Activated CD8-positive, alpha-beta memory T cell treated with anti-CD3 and anti-CD28 coated beads, Interleukin-2, amount 50 U/mL, for 1 hour (primary cell): Measurements from ENCODE around the gene CLCN7.

Experiments used
- DNase-seq: peaks from one replicate; pipeline ENCODE4 v3.0.0-alpha.2; 2020; ENCODE audit errors: extremely low read depth

The CLCN7 gene

GRCh38 chr16:1403733-1404132, 71.1 kb downstream of the CLCN7 start:
- no peak for DNase-seq

- DNase-seq = no peak
These were observed 71.8 kb downstream of the CLCN7 start for GRCh38 chr16:1403036-1403435.

GRCh38 chr16:1401758-1402154, 73.1 kb downstream of the CLCN7 start:
- DNase-seq = no peak

DNA sequence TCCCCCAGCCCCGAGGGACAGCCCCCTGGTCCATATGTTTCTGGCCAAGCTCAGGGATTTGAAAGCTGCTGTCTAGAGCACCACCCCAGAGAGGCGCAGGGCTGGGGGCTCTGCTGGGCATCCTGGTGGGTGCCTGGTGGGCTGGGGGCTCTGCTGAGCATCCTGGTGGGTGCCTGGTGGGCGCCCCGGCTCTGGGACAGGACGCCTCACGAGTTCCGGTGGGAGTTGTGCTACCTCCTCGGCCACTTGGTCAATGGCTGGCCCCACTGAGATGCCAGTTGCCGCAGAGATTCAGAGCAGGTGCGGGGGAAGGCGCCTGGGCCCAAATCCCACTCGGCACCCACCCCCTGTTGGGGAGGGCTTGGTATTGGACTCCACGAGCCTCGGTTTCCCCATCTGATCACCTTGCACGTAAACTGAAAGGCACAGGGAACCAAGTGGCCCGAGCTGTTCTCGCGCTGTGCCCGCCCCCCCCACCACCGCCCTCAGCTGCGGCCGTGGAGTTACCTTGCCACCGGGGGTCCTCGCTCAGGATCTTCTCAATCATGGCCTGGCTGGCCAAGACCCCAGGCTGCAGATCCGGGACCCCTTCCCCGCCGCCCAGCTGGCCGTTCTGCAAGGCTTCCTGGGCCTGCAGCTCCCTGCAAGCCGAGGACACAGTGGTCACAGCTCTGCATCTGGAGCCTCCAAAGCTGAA, 73.6 kb downstream of the CLCN7 start:
- DNase-seq = no peak

DNA sequence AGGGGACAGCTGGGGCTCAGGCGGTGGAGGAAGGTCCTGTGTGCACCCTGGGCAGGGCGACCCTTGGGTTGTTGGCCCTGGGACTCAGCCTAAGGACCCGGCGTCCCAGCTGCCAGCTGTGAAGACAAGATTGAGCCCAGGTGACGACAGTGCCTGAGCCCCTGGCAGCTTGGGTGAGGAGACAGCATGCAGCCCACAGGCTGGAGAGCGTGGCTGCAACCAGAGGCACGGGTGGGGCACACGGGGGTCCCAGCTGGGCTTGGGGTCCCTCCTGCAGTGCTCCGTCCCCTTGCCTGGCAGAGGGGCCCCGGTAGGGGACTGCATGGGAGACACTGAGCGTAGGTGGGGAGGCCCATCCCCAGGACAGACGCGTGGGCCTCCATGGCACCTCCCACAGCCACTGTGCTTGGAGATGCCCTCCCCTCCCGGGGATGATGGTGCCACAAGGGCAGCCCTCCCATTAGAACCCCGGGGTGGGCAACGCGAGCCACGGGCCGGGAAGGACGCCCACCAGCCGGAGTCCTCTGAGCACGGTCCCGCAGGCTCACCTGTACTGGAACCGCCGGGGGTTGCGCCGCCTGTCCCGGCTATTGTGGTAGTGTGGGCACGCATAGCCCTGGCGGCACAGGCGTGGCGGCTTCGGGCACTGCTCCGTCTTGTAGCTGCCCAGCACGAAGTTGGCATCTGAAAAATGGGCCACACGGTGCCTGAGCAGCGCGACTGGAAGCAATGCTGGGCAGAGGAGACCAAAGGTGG, 75.8 kb downstream of the CLCN7 start:
- no peak for DNase-seq

GRCh38 chr16:1398351-1398750, 76.5 kb downstream of the CLCN7 start:
- no peak for DNase-seq

- no peak for DNase-seq
These were observed 77.0 kb downstream of the CLCN7 start for GRCh38 chr16:1397779-1398178.

- no peak for DNase-seq
These were observed 79.3 kb downstream of the CLCN7 start for GRCh38 chr16:1395444-1396031.
